ENCODE results near the gene EHMT1.

The EHMT1 gene

DNA sequence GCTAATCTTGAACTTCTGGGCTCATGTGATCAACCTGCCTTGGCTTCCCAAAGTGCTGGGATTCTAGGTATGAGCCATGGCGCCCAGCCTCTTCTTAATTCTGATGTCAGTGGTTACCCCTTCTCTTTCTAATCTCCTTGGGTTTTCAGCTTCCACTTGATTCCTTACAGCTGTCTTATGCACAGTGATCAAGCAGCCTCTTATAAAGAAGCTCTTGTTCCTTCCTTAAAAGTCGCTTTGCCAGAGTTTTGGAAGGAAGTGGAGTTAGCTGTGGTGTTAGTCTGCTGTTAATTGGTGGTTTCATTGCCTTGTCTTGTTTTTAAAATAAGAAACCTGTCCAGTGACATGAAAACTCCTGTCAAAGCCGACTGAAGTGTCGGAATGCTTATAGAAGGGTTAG, 130.7 kb downstream of the EHMT1 start:
- H3K4me3 ChIP-seq (ENCODE audit: low read length) = no peak overlapping the region
- H2AFZ ChIP-seq (ENCODE audit: low read depth, low read length) = no peak overlapping the region
- peaks cover 9% of the 10 kb centered on the region for H3K9me3 ChIP-seq (ENCODE audit: low read length)
- H3K27me3 ChIP-seq (ENCODE audit: insufficient read depth, low read length) = no peaks in the 10 kb centered on the region
- H3K36me3 ChIP-seq (ENCODE audit: insufficient read depth, low read length) = peaks cover 67% of the 10 kb centered on the region
- no peaks in the 10 kb centered on the region for H3K4me1 ChIP-seq (ENCODE audit: insufficient read depth, low read length)

GRCh38 chr9:137750007-137750406, 131.2 kb downstream of the EHMT1 start:
- no peaks in the 10 kb centered on the region for H3K4me1 ChIP-seq (ENCODE audit: insufficient read depth, low read length)
- peaks cover 67% of the 10 kb centered on the region for H3K36me3 ChIP-seq (ENCODE audit: insufficient read depth, low read length)
- no peaks in the 10 kb centered on the region for H3K27me3 ChIP-seq (ENCODE audit: insufficient read depth, low read length)
- no peak overlapping the region for H3K4me3 ChIP-seq (ENCODE audit: low read length)
- H3K9me3 ChIP-seq (ENCODE audit: low read length) = peaks cover 13% of the 10 kb centered on the region
- no peak overlapping the region for H2AFZ ChIP-seq (ENCODE audit: low read depth, low read length)

DNA sequence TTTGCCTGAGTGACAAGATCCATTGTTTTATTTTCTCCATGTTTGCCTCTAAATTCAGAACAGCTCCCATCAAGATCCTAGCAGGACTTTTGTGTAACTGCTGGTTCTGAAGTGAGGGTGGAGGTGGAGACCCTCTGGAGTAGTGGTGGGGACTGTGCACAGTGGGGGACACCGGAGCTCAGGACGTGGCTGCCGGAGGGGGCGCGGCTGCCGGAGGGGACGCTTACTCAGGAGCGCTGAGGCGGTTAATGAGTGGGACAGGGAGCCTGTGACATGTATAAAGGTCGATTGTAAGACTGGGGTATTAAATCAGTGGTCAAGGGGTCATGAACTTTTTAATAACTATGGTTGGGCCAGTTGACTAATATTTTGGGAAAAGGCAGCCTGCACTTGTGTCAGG, 131.8 kb downstream of the EHMT1 start:
- Histone ChIP-seq H3K27me3 (ENCODE audit: insufficient read depth, low read length) (no peaks in the 10 kb centered on the region), H3K4me3 (ENCODE audit: low read length) (no peak overlapping the region), H3K4me1 (ENCODE audit: insufficient read depth, low read length) (no peaks in the 10 kb centered on the region), H2AFZ (ENCODE audit: low read depth, low read length) (no peak overlapping the region), H3K9me3 (ENCODE audit: low read length) (peaks cover 18% of the 10 kb centered on the region), H3K36me3 (ENCODE audit: insufficient read depth, low read length) (peaks cover 68% of the 10 kb centered on the region)

DNA sequence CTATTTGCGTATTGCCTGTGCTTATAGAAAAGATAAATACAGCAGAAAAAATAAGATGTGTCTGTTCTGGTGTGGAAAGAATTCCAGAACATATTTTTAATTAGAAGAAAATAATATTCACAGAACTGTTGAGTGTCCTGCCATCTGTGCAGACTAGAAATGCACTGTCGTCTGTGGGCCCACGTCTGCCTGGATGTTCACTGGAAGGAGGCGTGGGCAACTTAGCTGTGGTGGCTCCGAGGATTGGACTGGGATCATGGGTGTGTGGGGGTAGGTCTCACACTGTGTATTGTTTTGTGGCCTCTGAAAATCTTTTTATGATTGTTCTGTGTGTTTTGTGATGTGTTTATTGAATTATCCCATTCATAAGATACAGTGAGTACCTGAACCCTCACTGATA, 132.8 kb downstream of the EHMT1 start:
- Histone ChIP-seq H3K4me1 (ENCODE audit: insufficient read depth, low read length) (no peaks in the 10 kb centered on the region), H3K36me3 (ENCODE audit: insufficient read depth, low read length) (peaks cover 63% of the 10 kb centered on the region), H3K4me3 (ENCODE audit: low read length) (no peak overlapping the region), H2AFZ (ENCODE audit: low read depth, low read length) (no peak overlapping the region), H3K9me3 (ENCODE audit: low read length) (peaks cover 22% of the 10 kb centered on the region), H3K27me3 (ENCODE audit: insufficient read depth, low read length) (no peaks in the 10 kb centered on the region)

GRCh38 chr9:137752426-137752825, 133.6 kb downstream of the EHMT1 start:
- H3K27me3 ChIP-seq (ENCODE audit: insufficient read depth, low read length) = no peaks in the 10 kb centered on the region

DNA sequence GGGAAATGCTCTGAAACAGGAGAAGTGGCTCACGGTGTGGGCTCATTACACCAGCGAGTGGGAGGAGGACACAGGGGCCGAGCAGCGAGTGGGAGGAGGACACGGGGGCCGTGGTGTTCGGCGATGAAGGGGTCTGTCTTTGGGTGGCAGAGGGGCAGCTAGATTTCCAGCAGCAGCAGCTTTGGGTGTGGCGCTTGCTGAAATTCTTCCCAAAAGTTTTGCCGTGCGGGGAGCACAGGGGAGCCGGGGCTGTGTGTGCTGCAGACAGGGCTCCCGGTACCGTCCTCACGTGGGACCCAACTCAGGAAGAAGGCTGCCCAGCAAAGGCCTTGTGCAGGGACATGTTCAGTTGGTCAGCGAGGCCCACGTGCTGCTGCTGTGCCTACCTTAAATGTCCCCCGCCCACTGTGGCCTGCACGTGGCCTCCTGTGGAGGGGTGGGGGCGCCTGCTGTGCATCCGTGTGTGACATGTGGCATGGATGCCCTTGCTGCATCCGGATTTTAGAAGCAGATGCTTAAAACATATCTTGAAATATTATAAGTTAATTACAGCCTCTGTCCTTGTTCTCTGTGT, 134.5 kb downstream of the EHMT1 start:
- Histone ChIP-seq H3K27me3 (ENCODE audit: insufficient read depth, low read length) (no peaks in the 10 kb centered on the region), H3K9me3 (ENCODE audit: low read length) (peaks cover 28% of the 10 kb centered on the region), H3K36me3 (ENCODE audit: insufficient read depth, low read length) (peaks cover 70% of the 10 kb centered on the region)

More at GRCh38 chr9:137752426-137752825, 133.6 kb downstream of the EHMT1 start:
- H3K4me1 ChIP-seq (ENCODE audit: insufficient read depth, low read length) = no peaks in the 10 kb centered on the region
- peaks cover 22% of the 10 kb centered on the region for H3K9me3 ChIP-seq (ENCODE audit: low read length)
- H3K4me3 ChIP-seq (ENCODE audit: low read length) = no peak overlapping the region
- no peak overlapping the region for H2AFZ ChIP-seq (ENCODE audit: low read depth, low read length)
- H3K36me3 ChIP-seq (ENCODE audit: insufficient read depth, low read length) = peaks cover 65% of the 10 kb centered on the region

DNA sequence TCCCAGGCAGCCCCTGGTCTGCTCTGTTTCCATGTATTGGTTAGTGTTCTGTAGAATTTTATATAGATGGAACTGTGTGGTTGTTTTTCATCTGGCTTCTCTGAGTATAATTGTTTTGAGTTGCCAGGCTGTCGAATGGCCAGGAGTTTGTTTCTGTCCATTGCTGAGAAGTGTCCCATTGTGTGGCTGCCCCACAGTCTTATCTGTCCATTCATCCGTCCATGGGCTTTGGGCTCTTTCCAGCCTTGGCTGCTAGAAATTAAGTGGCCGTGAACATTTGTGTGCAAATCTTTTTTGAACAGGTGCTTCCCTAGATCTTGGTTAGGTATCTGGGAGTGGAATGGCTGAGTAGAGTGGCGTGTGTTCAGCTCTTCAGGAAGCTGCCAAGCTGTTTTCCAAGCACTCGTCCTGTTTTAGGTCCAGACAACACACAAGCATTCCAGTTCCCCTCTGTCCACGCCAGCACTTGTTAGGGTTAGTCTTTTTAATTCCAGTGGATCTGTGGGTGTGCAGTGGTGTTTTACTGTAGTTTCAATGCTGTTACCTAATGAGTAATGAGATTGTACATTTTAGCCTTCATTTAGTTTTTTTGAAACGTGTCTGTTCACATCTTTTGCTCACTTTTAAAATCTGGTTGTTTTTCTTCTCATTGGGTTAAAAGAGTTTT, 136.6 kb downstream of the EHMT1 start:
- Histone ChIP-seq H2AFZ (ENCODE audit: low read depth, low read length) (no peak overlapping the region), H3K27me3 (ENCODE audit: insufficient read depth, low read length) (no peaks in the 10 kb centered on the region), H3K36me3 (ENCODE audit: insufficient read depth, low read length) (peaks cover 80% of the 10 kb centered on the region), H3K4me1 (ENCODE audit: insufficient read depth, low read length) (no peaks in the 10 kb centered on the region), H3K4me3 (ENCODE audit: low read length) (no peak overlapping the region), H3K9me3 (ENCODE audit: low read length) (peaks cover 28% of the 10 kb centered on the region)

More for the DNA sequence above, 134.5 kb downstream of the EHMT1 start:
- Histone ChIP-seq H3K4me3 (ENCODE audit: low read length) (no peak overlapping the region), H3K4me1 (ENCODE audit: insufficient read depth, low read length) (no peaks in the 10 kb centered on the region), H2AFZ (ENCODE audit: low read depth, low read length) (no peak overlapping the region)

DNA sequence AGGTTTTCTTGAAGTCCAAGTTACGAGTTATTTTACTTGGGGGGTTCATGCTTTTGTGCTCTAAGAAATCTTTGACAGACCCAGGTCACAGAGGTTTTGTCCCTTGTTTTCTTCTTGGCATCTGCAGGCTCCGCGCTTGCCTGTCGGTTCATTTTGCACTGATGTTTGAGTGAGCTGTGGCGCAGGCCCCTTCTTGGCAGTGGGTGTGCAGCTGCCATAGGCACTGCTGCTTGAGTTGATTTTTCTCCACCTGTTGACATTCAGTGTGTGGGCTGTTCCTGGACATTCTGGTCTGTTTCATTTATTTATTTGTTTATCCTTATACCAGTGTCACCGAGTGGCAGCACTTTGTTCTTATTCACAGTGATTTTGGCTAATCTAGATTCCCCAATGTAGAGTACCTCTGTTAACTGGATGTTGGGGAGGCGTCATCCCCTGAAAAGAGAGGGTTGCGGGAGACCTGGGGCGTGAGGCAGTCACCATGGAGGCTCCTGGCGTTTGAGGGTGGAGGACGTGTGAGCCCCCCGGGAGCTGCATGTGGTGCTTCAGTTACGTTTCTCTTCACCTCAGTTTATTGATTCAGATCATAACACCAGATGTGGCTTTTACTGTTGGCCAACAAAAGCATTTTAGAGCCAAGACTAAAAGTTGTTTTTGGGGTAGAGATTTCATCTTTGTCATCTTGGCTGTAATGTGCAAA, 137.4 kb downstream of the EHMT1 start:
- Histone ChIP-seq H3K36me3 (ENCODE audit: insufficient read depth, low read length) (peaks cover 84% of the 10 kb centered on the region), H3K4me3 (ENCODE audit: low read length) (no peak overlapping the region), H3K27me3 (ENCODE audit: insufficient read depth, low read length) (no peaks in the 10 kb centered on the region), H3K4me1 (ENCODE audit: insufficient read depth, low read length) (no peaks in the 10 kb centered on the region), H3K9me3 (ENCODE audit: low read length) (peaks cover 28% of the 10 kb centered on the region), H2AFZ (ENCODE audit: low read depth, low read length) (no peak overlapping the region)

GRCh38 chr9:137757139-137757538, 138.3 kb downstream of the EHMT1 start:
- Histone ChIP-seq H3K27me3 (ENCODE audit: insufficient read depth, low read length) (no peaks in the 10 kb centered on the region), H3K36me3 (ENCODE audit: insufficient read depth, low read length) (peaks cover 79% of the 10 kb centered on the region), H3K9me3 (ENCODE audit: low read length) (peaks cover 24% of the 10 kb centered on the region), H2AFZ (ENCODE audit: low read depth, low read length) (no peak overlapping the region), H3K4me3 (ENCODE audit: low read length) (no peak overlapping the region), H3K4me1 (ENCODE audit: insufficient read depth, low read length) (no peaks in the 10 kb centered on the region)

DNA sequence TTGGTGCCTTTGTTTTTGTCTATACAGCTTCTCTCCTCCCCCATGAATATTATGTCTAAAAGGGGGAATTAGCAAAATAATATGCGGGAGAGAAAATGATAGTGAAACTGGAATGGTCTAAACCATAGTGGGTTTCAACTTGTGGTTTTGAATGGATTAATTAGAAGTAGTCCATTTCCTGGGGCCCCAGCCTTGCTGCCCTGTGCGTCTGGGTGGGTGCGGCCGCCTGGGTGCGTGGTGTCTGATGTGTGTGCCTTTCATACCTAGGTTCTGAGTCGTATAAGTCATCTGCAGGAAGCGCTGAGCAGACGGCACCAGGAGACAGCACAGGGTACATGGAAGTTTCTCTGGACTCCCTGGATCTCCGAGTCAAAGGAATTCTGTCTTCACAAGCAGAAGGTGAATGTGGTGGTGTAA, 138.8 kb downstream of the EHMT1 start:
- H3K4me3 ChIP-seq (ENCODE audit: low read length) = no peak overlapping the region
- H3K9me3 ChIP-seq (ENCODE audit: low read length) = peaks cover 23% of the 10 kb centered on the region
- no peaks in the 10 kb centered on the region for H3K27me3 ChIP-seq (ENCODE audit: insufficient read depth, low read length)
- H3K36me3 ChIP-seq (ENCODE audit: insufficient read depth, low read length) = peaks cover 79% of the 10 kb centered on the region
- no peak overlapping the region for H2AFZ ChIP-seq (ENCODE audit: low read depth, low read length)
- no peaks in the 10 kb centered on the region for H3K4me1 ChIP-seq (ENCODE audit: insufficient read depth, low read length)

DNA sequence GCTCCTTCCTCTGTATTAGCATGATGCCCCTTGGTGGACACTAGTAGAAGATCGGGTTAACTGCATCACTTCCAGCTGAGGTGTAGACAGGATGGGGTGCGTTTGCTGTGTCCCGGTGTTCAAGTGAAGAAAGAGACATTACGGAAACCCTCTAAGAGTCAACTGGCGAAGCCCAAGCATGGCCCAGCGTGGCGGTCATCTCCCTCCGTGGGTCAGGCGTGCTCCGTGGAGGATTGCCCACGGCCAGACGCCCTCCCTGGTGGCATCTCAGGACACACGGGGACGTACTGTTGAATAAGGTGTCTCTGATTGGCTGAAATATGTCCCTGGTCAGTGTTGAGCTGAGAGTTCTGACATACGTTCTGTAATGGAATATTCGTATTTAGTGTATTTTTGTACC, 139.3 kb downstream of the EHMT1 start:
- no peaks in the 10 kb centered on the region for H3K4me1 ChIP-seq (ENCODE audit: insufficient read depth, low read length)
- H2AFZ ChIP-seq (ENCODE audit: low read depth, low read length) = no peak overlapping the region
- peaks cover 79% of the 10 kb centered on the region for H3K36me3 ChIP-seq (ENCODE audit: insufficient read depth, low read length)
- no peaks in the 10 kb centered on the region for H3K27me3 ChIP-seq (ENCODE audit: insufficient read depth, low read length)
- peaks cover 24% of the 10 kb centered on the region for H3K9me3 ChIP-seq (ENCODE audit: low read length)
- no peak overlapping the region for H3K4me3 ChIP-seq (ENCODE audit: low read length)

GRCh38 chr9:137759117-137759516, 140.3 kb downstream of the EHMT1 start:
- Histone ChIP-seq H3K9me3 (ENCODE audit: low read length) (peaks cover 23% of the 10 kb centered on the region), H3K27me3 (ENCODE audit: insufficient read depth, low read length) (no peaks in the 10 kb centered on the region), H3K4me3 (ENCODE audit: low read length) (no peak overlapping the region), H3K4me1 (ENCODE audit: insufficient read depth, low read length) (no peaks in the 10 kb centered on the region), H2AFZ (ENCODE audit: low read depth, low read length) (no peak overlapping the region), H3K36me3 (ENCODE audit: insufficient read depth, low read length) (peaks cover 80% of the 10 kb centered on the region)

DNA sequence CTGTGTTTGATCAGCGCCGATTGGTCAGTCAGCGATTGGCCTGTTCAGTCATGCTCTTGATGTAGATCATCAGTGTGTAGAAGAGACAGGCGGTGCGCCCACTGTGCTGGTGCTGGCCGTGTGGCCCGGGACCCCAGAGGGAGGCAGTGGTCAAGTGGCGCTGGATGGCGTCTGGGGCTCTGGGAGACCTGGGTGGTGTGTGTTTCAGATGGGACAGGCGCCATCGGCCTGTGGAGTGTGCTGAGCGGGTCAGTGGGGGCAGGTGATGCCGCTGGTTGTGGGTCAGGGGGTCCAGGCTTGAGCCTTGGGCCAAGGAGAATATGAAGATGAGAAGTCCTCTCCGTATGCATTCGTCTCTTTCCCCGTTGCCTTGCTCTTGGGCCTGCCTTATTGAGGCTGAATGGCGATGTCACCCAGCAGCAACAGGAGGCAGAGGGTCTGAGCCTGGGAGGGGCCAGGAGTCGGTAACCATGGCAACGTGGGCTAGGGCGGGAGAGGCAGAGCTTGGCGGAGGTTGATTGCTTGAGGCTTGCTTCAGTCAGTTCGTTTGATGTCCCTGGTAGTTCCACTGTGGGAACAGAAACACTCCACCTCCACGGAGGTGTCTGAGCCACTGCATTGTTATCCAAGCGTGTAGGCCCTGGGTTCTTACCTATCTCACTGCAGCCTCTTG, 141.0 kb downstream of the EHMT1 start:
- no peaks in the 10 kb centered on the region for H3K4me1 ChIP-seq (ENCODE audit: insufficient read depth, low read length)
- no peaks in the 10 kb centered on the region for H3K27me3 ChIP-seq (ENCODE audit: insufficient read depth, low read length)
- peaks cover 79% of the 10 kb centered on the region for H3K36me3 ChIP-seq (ENCODE audit: insufficient read depth, low read length)

More for the DNA sequence above, 141.0 kb downstream of the EHMT1 start:
- no peak overlapping the region for H3K4me3 ChIP-seq (ENCODE audit: low read length)
- H2AFZ ChIP-seq (ENCODE audit: low read depth, low read length) = no peak overlapping the region
- H3K9me3 ChIP-seq (ENCODE audit: low read length) = peaks cover 21% of the 10 kb centered on the region
